MCF 10A (cell line): ENCODE data around the gene SLC6A12. TPM values are rescaled to one million over a fixed set of nuclear protein-coding genes. Genes with fewer than 3 reads are reported as not detected.

Source experiments
- BruUV-seq: library from RNA; stranded (reverse); fragments of 400-500 nt; replicated peaks from 2 replicates; lab custom pipeline; 2021; lab: Mats Ljungman, UMichigan
- CTCF ChIA-PET: fragments of 300-600 bp; sonication (Branson Sonifier 250); formaldehyde crosslinking; extraction: SDS; loops from one replicate; lab custom pipeline; 2021; ENCODE audit warnings: antibody characterized with exemption, inconsistent platforms; lab: Yijun Ruan, JAX
- POLR2A ChIA-PET: fragments of 300-600, 350-650 bp; sonication (Branson Sonifier 250); formaldehyde crosslinking; extraction: SDS; loops from one replicate; lab custom pipeline; 2020; ENCODE audit warnings: antibody characterized with exemption, inconsistent platforms; lab: Yijun Ruan, JAX
- DNase-seq: peaks from one replicate; pipeline ENCODE4 v3.0.0-alpha.2; 2018; ENCODE audit not compliant: unreplicated experiment
- H3K27ac Mint-ChIP-seq: one replicate; pipeline ENCODE4 v1.8.0; 2022; ENCODE audit warnings: mild to moderate bottlenecking, low read depth, mixed read lengths; ENCODE audit not compliant: unreplicated experiment
- H3K27me3 Mint-ChIP-seq: one replicate; pipeline ENCODE4 v1.8.0; 2022; ENCODE audit warnings: mixed read lengths; ENCODE audit not compliant: insufficient read depth, unreplicated experiment
- H3K36me3 Mint-ChIP-seq: one replicate; pipeline ENCODE4 v1.8.0; 2022; ENCODE audit warnings: mild to moderate bottlenecking, moderate library complexity, mixed read lengths; ENCODE audit not compliant: insufficient read depth, unreplicated experiment
- H3K4me1 Mint-ChIP-seq: one replicate; pipeline ENCODE4 v1.8.0; 2022; ENCODE audit warnings: mixed read lengths; ENCODE audit not compliant: insufficient read depth, unreplicated experiment
- H3K4me3 Mint-ChIP-seq: one replicate; pipeline ENCODE4 v1.8.0; 2022; ENCODE audit warnings: mild to moderate bottlenecking, moderate library complexity, mixed read lengths; ENCODE audit not compliant: unreplicated experiment
- H3K9me3 Mint-ChIP-seq: one replicate; pipeline ENCODE4 v1.8.0; 2022; ENCODE audit warnings: mixed read lengths; ENCODE audit not compliant: unreplicated experiment
- CTCF ChIP-seq: fragments of 200-600 bp; IDR thresholded peaks from one replicate; pipeline ENCODE4 v1.8.0; 2022; ENCODE audit warnings: antibody characterized with exemption, mild to moderate bottlenecking; ENCODE audit not compliant: unreplicated experiment
- intact Hi-C: fragments of 100-400 bp; cut with micrococcal nuclease; formaldehyde crosslinking; loops from 2 replicates; pipeline ENCODE4 v1.14.1; 2022
- total RNA-seq: library from RNA; stranded (reverse); gene quantifications from 2 replicates; pipeline ENCODE4 v1.2.3, GENCODE V29; 2022

The SLC6A12 gene
- total RNA-seq, 1 experiment from 2014 or later: not detected

GRCh38 chr12:159156-159782 lies 54.7 kb downstream of the SLC6A12 start:
- Mint-ChIP-seq H3K4me1 (peaks cover 1% of the 10 kb centered on the region), H3K27me3 (peaks cover 21% of the 10 kb centered on the region), H3K27ac (no peak overlapping the region), H3K9me3 (no peaks in the 10 kb centered on the region), H3K4me3 (no peak overlapping the region), H3K36me3 (no peaks in the 10 kb centered on the region)
- ChIA-PET POLR2A (no interaction called here), CTCF (no interaction called here)
- intact Hi-C loops: no loop called here
- no peak for TF ChIP-seq CTCF
- no peak for DNase-seq
- BruUV-seq: no TSS peak

- Mint-ChIP-seq H3K4me3 (no peak overlapping the region), H3K27ac (no peak overlapping the region), H3K9me3 (no peaks in the 10 kb centered on the region), H3K36me3 (no peaks in the 10 kb centered on the region), H3K4me1 (peaks cover 2% of the 10 kb centered on the region), H3K27me3 (peaks cover 24% of the 10 kb centered on the region)
- ChIA-PET CTCF (interaction anchor here (0.6 kb wide), 1 partner anchor 14 kb away, joined by 3 read pairs; no protein-coding TSS in a partner anchor), POLR2A (interaction anchor here (0.7 kb wide), 1 partner anchor 82 kb away, joined by 3 read pairs; no protein-coding TSS in a partner anchor)
- no peak for TF ChIP-seq CTCF
- DNase-seq: no peak
- BruUV-seq: no TSS peak
- intact Hi-C loops: no loop called here
Observed at GRCh38 chr12:157644-158043, 56.3 kb downstream of the SLC6A12 start.

GRCh38 chr12:156945-157344 lies 57.0 kb downstream of the SLC6A12 start:
- no peak overlapping the region for H3K4me3 Mint-ChIP-seq
- peaks cover 7% of the 10 kb centered on the region for H3K4me1 Mint-ChIP-seq
- no peak for TF ChIP-seq CTCF
- H3K27me3 Mint-ChIP-seq: peaks cover 31% of the 10 kb centered on the region
- intact Hi-C loops: no loop called here
- ChIA-PET CTCF (interaction anchor here (0.6 to 0.8 kb wide), 2 partner anchors 15 kb away, joined by 3 to 4 read pairs; no protein-coding TSS in a partner anchor), POLR2A (interaction anchor here (1.1 kb wide), 1 partner anchor 70 kb away, joined by 4 read pairs; no protein-coding TSS in a partner anchor)
- no peak for DNase-seq
- BruUV-seq: no TSS peak
- H3K27ac Mint-ChIP-seq: no peak overlapping the region
- no peaks in the 10 kb centered on the region for H3K9me3 Mint-ChIP-seq
- H3K36me3 Mint-ChIP-seq: no peaks in the 10 kb centered on the region

GRCh38 chr12:155646-156045 lies 58.3 kb downstream of the SLC6A12 start:
- no peaks in the 10 kb centered on the region for H3K9me3 Mint-ChIP-seq
- no peak for TF ChIP-seq CTCF
- H3K36me3 Mint-ChIP-seq: no peaks in the 10 kb centered on the region
- DNase-seq: no peak
- H3K27me3 Mint-ChIP-seq: peaks cover 33% of the 10 kb centered on the region
- intact Hi-C loops: no loop called here
- peaks cover 7% of the 10 kb centered on the region for H3K4me1 Mint-ChIP-seq
- H3K27ac Mint-ChIP-seq: no peak overlapping the region
- no TSS peak for BruUV-seq
- no peak overlapping the region for H3K4me3 Mint-ChIP-seq
- ChIA-PET POLR2A (no interaction called here), CTCF (no interaction called here)
